IMR-90 (cell line): ENCODE measurements around the gene GRHL3. TPM values are rescaled to one million over a fixed set of nuclear protein-coding genes. Genes with fewer than 3 reads are reported as not detected.

Source experiments
- ATAC-seq: fragments of 200-7000 bp; cut with Tn5 transposase; 2 replicates; pipeline ENCODE4 v1.9.1; 2020; ENCODE audit warnings: low read depth, mild to moderate bottlenecking, moderate library complexity
- BruUV-seq: library from RNA; stranded (reverse); fragments of 400-500 nt; replicated peaks from 2 replicates; lab custom pipeline; 2021; lab: Mats Ljungman, UMichigan
- CTCF ChIA-PET: fragments of 300-600 bp; formaldehyde crosslinking; extraction: SDS; loops from one replicate; lab custom pipeline; 2021; ENCODE audit warnings: antibody characterized with exemption; lab: Yijun Ruan, JAX
- POLR2A ChIA-PET: fragments of 300-600 bp; sonication (Branson Sonifier 250); formaldehyde crosslinking; loops from one replicate; lab custom pipeline; 2022; ENCODE audit warnings: antibody characterized with exemption; ENCODE audit not compliant: unreplicated experiment; lab: Charles Lee
- DNase-seq: peaks from one replicate; pipeline ENCODE4 v3.0.0; 2013
- H2AFZ ChIP-seq: replicated peaks from 2 replicates; pipeline ENCODE3; 2013; ENCODE audit warnings: low read length, mild to moderate bottlenecking; ENCODE audit not compliant: poor library complexity
- H2AK5ac ChIP-seq: 2 replicates; pipeline ENCODE4 v1.6.1; 2013; ENCODE audit warnings: low read depth, low read length, inconsistent platforms
- H2AK9ac ChIP-seq: replicated peaks from 2 replicates; pipeline ENCODE3; 2013; ENCODE audit warnings: mild to moderate bottlenecking, low read depth, low read length, moderate library complexity; ENCODE audit not compliant: poor library complexity
- H2BK120ac ChIP-seq: 2 replicates; pipeline ENCODE4 v1.6.1; 2013; ENCODE audit warnings: low read depth, low read length, inconsistent platforms
- H2BK15ac ChIP-seq: 3 replicates; pipeline ENCODE4 v1.6.1; 2013; ENCODE audit warnings: low read depth, low read length, inconsistent platforms
- H2BK20ac ChIP-seq: 2 replicates; pipeline ENCODE4 v1.6.1; 2013; ENCODE audit warnings: low read depth, mild to moderate bottlenecking, inconsistent platforms, low read length, moderate library complexity
- H2BK5ac ChIP-seq: 2 replicates; pipeline ENCODE4 v1.6.1; 2013; ENCODE audit warnings: mild to moderate bottlenecking, low read depth, low read length, inconsistent platforms; ENCODE audit not compliant: poor library complexity, severe bottlenecking
- H3K14ac ChIP-seq: replicated peaks from 2 replicates; pipeline ENCODE4 v1.6.1; 2013; ENCODE audit warnings: low read depth, low read length, inconsistent platforms
- H3K18ac ChIP-seq: 2 replicates; pipeline ENCODE4 v1.6.1; 2013; ENCODE audit warnings: low read depth, low read length, control low read depth
- H3K23ac ChIP-seq: 2 replicates; pipeline ENCODE4 v1.6.1; 2013; ENCODE audit warnings: low read depth, low read length, inconsistent platforms
- H3K27ac ChIP-seq: 2 replicates; pipeline ENCODE4 v1.5.1; 2013; ENCODE audit warnings: mild to moderate bottlenecking, control low read depth, low read length; ENCODE audit not compliant: insufficient read depth
- H3K27me3 ChIP-seq: 2 replicates; pipeline ENCODE4 v1.6.1; 2013; ENCODE audit warnings: low read length; ENCODE audit not compliant: control insufficient read depth, insufficient read depth
- H3K36me3 ChIP-seq: 2 replicates; pipeline ENCODE4 v1.6.1; 2013; ENCODE audit warnings: low read length, mixed read lengths; ENCODE audit not compliant: control insufficient read depth, insufficient read depth
- H3K4ac ChIP-seq: 2 replicates; pipeline ENCODE4 v1.6.1; 2013; ENCODE audit warnings: low read depth, low read length, inconsistent platforms
- H3K4me1 ChIP-seq: 2 replicates; pipeline ENCODE4 v1.6.1; 2013; ENCODE audit warnings: low read length, mixed read lengths; ENCODE audit not compliant: control insufficient read depth, insufficient read depth
- H3K4me2 ChIP-seq: 2 replicates; pipeline ENCODE4 v1.6.1; 2013; ENCODE audit warnings: low read depth, mild to moderate bottlenecking, control low read depth, low read length, moderate library complexity
- H3K4me3 ChIP-seq: 2 replicates; pipeline ENCODE4 v1.5.1; 2013; ENCODE audit warnings: low read depth, mild to moderate bottlenecking, control low read depth, low read length, moderate library complexity; ENCODE audit not compliant: insufficient read depth
- H3K56ac ChIP-seq: 2 replicates; pipeline ENCODE4 v1.6.1; 2013; ENCODE audit warnings: low read length, inconsistent platforms; ENCODE audit not compliant: insufficient read depth; ENCODE audit errors: extremely low read depth
- H3K79me1 ChIP-seq, 2 experiments: 2 replicates each; pipeline ENCODE4 v1.6.1; 2013; ENCODE audit warnings: low read length in 2 of 2, inconsistent platforms in 1 of 2, low read depth in 1 of 2
- H3K9ac ChIP-seq: 2 replicates; pipeline ENCODE4 v1.6.1; 2013; ENCODE audit warnings: low read depth, low read length, control low read depth
- H3K9me1 ChIP-seq: 2 replicates; pipeline ENCODE4 v1.6.1; 2013; ENCODE audit warnings: low read length, inconsistent platforms; ENCODE audit not compliant: insufficient read depth
- H3K9me3 ChIP-seq: 2 replicates; pipeline ENCODE4 v1.6.1; 2013; ENCODE audit warnings: low read length; ENCODE audit not compliant: control insufficient read depth, insufficient read depth
- H4K20me1 ChIP-seq: 2 replicates; pipeline ENCODE4 v1.6.1; 2013; ENCODE audit warnings: low read length, inconsistent platforms; ENCODE audit not compliant: insufficient read depth
- H4K5ac ChIP-seq: 2 replicates; pipeline ENCODE4 v1.6.1; 2013; ENCODE audit warnings: mild to moderate bottlenecking, low read depth, low read length, control low read depth
- H4K8ac ChIP-seq, 2 experiments: 2 replicates each; pipeline ENCODE4 v1.6.1; 2013; ENCODE audit warnings: low read depth in 2 of 2, low read length in 2 of 2, control low read depth in 1 of 2, inconsistent platforms in 1 of 2
- H4K91ac ChIP-seq: 2 replicates; pipeline ENCODE4 v1.6.1; 2013; ENCODE audit warnings: low read depth, low read length, inconsistent platforms; ENCODE audit not compliant: insufficient read depth
- BHLHE40 ChIP-seq: fragments of 150-350 bp; IDR thresholded peaks from 2 replicates; pipeline ENCODE4 v1.6.1; 2016; ENCODE audit warnings: mild to moderate bottlenecking, low read depth, low read length
- CEBPB ChIP-seq: IDR thresholded peaks from 2 replicates; pipeline ENCODE4 v1.6.1; 2012; ENCODE audit warnings: low read depth, low read length, improper control_type of control experiment
- CHD1 ChIP-seq: IDR thresholded peaks from 2 replicates; pipeline ENCODE4 v1.6.1; 2012; ENCODE audit warnings: low read depth, low read length, improper control_type of control experiment
- CTCF ChIP-seq: conservative IDR thresholded peaks from 2 replicates; pipeline ENCODE4 v1.5.1; 2012; ENCODE audit warnings: mild to moderate bottlenecking, low read depth, low read length, improper control_type of control experiment
- ELK1 ChIP-seq: fragments of 150-350 bp; IDR thresholded peaks from 2 replicates; pipeline ENCODE4 v1.6.1; 2016; ENCODE audit warnings: low read depth, mild to moderate bottlenecking, low read length, moderate library complexity, borderline replicate concordance
- FOS ChIP-seq: fragments of 150-350 bp; IDR thresholded peaks from 2 replicates; pipeline ENCODE4 v1.6.1; 2016; ENCODE audit warnings: low read depth, low read length
- MAFK ChIP-seq: IDR thresholded peaks from 2 replicates; pipeline ENCODE4 v1.6.1; 2012; ENCODE audit warnings: low read depth, low read length, improper control_type of control experiment
- MAZ ChIP-seq: IDR thresholded peaks from 2 replicates; pipeline ENCODE4 v1.6.1; 2012; ENCODE audit warnings: low read depth, mild to moderate bottlenecking, low read length, improper control_type of control experiment, moderate library complexity, borderline replicate concordance
- MXI1 ChIP-seq: IDR thresholded peaks from 2 replicates; pipeline ENCODE4 v1.6.1; 2012; ENCODE audit warnings: low read depth, mild to moderate bottlenecking, low read length, moderate library complexity, borderline replicate concordance
- NFE2L2 ChIP-seq: fragments of 150-350 bp; IDR thresholded peaks from 2 replicates; pipeline ENCODE4 v1.6.1; 2016; ENCODE audit warnings: low read depth, mild to moderate bottlenecking, low read length
- POLR2A ChIP-seq: IDR thresholded peaks from 2 replicates; pipeline ENCODE4 v1.6.1; 2012; ENCODE audit warnings: mild to moderate bottlenecking, low read depth, low read length
- RAD21 ChIP-seq: IDR thresholded peaks from 2 replicates; pipeline ENCODE4 v1.6.1; 2012; ENCODE audit warnings: low read length, improper control_type of control experiment
- RCOR1 ChIP-seq: IDR thresholded peaks from 2 replicates; pipeline ENCODE4 v1.6.1; 2012; ENCODE audit warnings: mild to moderate bottlenecking, low read length, improper control_type of control experiment; ENCODE audit not compliant: insufficient replicate concordance
- RFX5 ChIP-seq: IDR thresholded peaks from 2 replicates; pipeline ENCODE4 v1.8.0; 2012; ENCODE audit warnings: low read depth, mild to moderate bottlenecking, low read length, moderate library complexity
- SMC3 ChIP-seq: fragments of 150-350 bp; IDR thresholded peaks from 2 replicates; pipeline ENCODE4 v1.6.1; 2016; ENCODE audit warnings: low read depth, mild to moderate bottlenecking, antibody characterized with exemption, low read length, moderate library complexity
- USF2 ChIP-seq: fragments of 150-350 bp; IDR thresholded peaks from 2 replicates; pipeline ENCODE4 v1.6.1; 2017; ENCODE audit warnings: mild to moderate bottlenecking, antibody characterized with exemption, low read length, low read depth
- WGBS, 2 experiments: methylation state at CpG; one replicate each; pipeline versions ENCODE4 v1.1.5 to v1.1.7; 2013; ENCODE audit warnings: missing lambda C conversion rate in 2 of 2; ENCODE audit not compliant: insufficient read length in 1 of 2; ENCODE audit errors: extremely low coverage in 2 of 2; 5-methylcytosine and 5-hydroxymethylcytosine counted together
- dilution Hi-C: fragments of 300-500 bp; cut with HindIII; formaldehyde crosslinking; loops from one replicate; pipeline ENCODE4 v1.14.3; 2018; ENCODE audit warnings: low sequenced_read_pairs; ENCODE audit not compliant: unreplicated experiment
- in situ Hi-C: fragments of 300-500 bp; cut with MboI; formaldehyde crosslinking; loops from 3 replicates; pipeline ENCODE4 v1.14.3; 2019; ENCODE audit warnings: low sequenced_read_pairs, inconsistent platforms, mixed read lengths
- intact Hi-C: fragments of 100-400 bp; cut with micrococcal nuclease; formaldehyde crosslinking; loops from 2 replicates; pipeline ENCODE4 v1.10.0; 2022
- polyA plus RNA-seq, 3 experiments: library from polyadenylated mRNA; depleted of rRNA; stranded (reverse); fragments of >200 nt; gene quantifications; 2 replicates each; pipeline ENCODE4 v1.2.3, GENCODE V29; 2012; ENCODE audit warnings: low replicate concordance in 1 of 3
- total RNA-seq: library from RNA; depleted of rRNA; stranded (reverse); fragments of >200 nt; gene quantifications from 2 replicates; pipeline ENCODE4 v1.2.3, GENCODE V29; 2012

The GRHL3 gene
- total and polyA plus RNA-seq, 2 of the 4 experiments (the other 2 are of a cell fraction) = not detected

DNA sequence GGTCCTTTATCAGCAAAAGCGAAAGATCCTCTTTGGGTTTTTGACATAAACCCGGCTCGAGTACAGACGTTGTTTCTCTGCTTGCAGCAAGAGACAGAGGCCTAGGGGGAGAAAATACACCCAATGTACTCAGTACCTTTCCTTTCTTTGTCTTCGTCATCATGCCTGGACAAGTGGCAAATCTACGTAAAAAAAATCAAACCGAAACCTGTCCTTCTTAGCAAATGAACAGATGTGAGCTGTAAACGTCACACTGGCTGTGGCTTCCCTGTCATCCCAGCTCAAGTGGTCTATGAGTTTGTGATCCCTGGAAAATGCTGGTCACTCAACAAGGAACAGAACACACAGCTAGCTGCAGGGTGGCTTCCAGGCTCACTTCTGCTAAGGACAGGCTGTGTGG is 54.6 kb downstream of the GRHL3 start:
- no peak overlapping the region for H2BK15ac ChIP-seq
- no TSS peak for BruUV-seq
- no peaks in the 10 kb centered on the region for H3K27me3 ChIP-seq
- no peaks in the 10 kb centered on the region for H3K9me1 ChIP-seq
- no peak overlapping the region for H3K14ac ChIP-seq
- H2AK5ac ChIP-seq = no peak overlapping the region
- no peak overlapping the region for H4K91ac ChIP-seq
- H3K23ac ChIP-seq = no peak overlapping the region
- intact Hi-C loops = no loop called here
- no peak overlapping the region for H3K4ac ChIP-seq
- no peak for TF ChIP-seq MAFK
- no peak for TF ChIP-seq BHLHE40
- no peak for TF ChIP-seq ELK1
- TF ChIP-seq MAZ = no peak
- no peak for TF ChIP-seq CEBPB
- no peak for TF ChIP-seq USF2
- TF ChIP-seq RFX5 = no peak
- no peak for TF ChIP-seq CTCF
- no peak for TF ChIP-seq CHD1
- TF ChIP-seq NFE2L2 = no peak
- no peak for TF ChIP-seq FOS
- no peak for TF ChIP-seq SMC3
- TF ChIP-seq MXI1 = no peak
- no peak for TF ChIP-seq POLR2A
- TF ChIP-seq RAD21 = no peak
- no peak for TF ChIP-seq RCOR1
- ChIA-PET POLR2A (no interaction called here), CTCF (interaction anchor here (0.7 kb wide), 1 partner anchor 27 kb away, joined by 4 read pairs; no protein-coding TSS in a partner anchor)
- WGBS, 2 experiments = 98% methylated on average over 6 of the region's 8 CpGs; no CpG with 5 or more reads in 1 of the 2 experiments
- no peak overlapping the region for H3K4me2 ChIP-seq
- no peak for DNase-seq
- H3K56ac ChIP-seq = no peak overlapping the region
- no peak overlapping the region for H2BK20ac ChIP-seq
- no peak overlapping the region for H3K18ac ChIP-seq
- no peaks in the 10 kb centered on the region for H3K9me3 ChIP-seq
- H2BK5ac ChIP-seq = no peak overlapping the region
- H4K5ac ChIP-seq = no peak overlapping the region
- no peaks in the 10 kb centered on the region for H3K79me1 ChIP-seq
- in situ Hi-C loops = no loop called here
- H4K8ac ChIP-seq = no peak overlapping the region
- no peaks in the 10 kb centered on the region; the same call in 1 of the 2 replicates for H3K4me1 ChIP-seq
- H2AK9ac ChIP-seq = no peak overlapping the region
- H3K9ac ChIP-seq = no peak overlapping the region
- dilution Hi-C loops = no loop called here
- no peaks in the 10 kb centered on the region for H4K20me1 ChIP-seq
- no peak overlapping the region for H3K27ac ChIP-seq
- no peak overlapping the region for H2AFZ ChIP-seq
- H3K4me3 ChIP-seq = no peak overlapping the region
- H3K36me3 ChIP-seq = no peaks in the 10 kb centered on the region
- no peak for ATAC-seq
- H2BK120ac ChIP-seq = no peak overlapping the region
